Stimulated activated CD4-positive, alpha-beta T cell treated with anti-CD3 and anti-CD28 coated beads, Interleukin-15, amount 100 ng/mL, for 1 hour (primary cell): ENCODE data around the gene CCDC170.
"Not testable (repeated sequence)": the region's sequence is repeated elsewhere in the genome, so short reads cannot be mapped to it uniquely, and the experiment has no call there.

Experiments
- DNase-seq, 2 donors: peaks; one replicate each; pipeline ENCODE4 v3.0.0-alpha.2; 2020; ENCODE audit warnings: low read depth in 1 of 2, low spot score in 1 of 2

Gene CCDC170

DNA sequence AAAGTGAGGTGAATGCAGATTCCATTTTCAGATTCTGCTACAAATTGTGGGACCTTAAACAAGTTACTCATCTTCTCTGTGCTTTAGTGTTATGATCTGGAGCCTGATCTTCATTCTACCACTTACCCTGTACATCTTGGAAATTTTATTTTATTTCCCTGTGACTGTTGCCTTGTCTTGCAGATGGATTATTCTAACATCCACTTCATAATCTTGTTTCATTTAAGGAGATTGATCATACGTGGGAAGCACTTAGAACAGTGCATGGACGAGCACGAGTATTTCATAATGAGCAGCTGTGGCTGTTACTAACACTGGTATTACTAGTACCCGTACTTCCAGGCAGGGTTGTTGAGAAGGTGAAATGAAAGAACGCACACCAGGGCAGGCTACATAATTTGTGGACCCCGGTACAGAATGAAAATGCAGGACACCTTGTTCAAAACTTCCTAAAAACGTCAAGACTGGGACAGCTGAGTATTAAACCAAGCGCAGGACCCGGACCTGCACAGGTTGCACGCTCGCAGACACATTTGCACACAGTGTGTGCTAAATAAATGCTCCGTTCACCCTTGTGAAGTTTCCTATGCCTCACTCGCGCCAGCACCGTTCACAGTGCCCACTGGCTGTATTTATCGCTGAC is 535 bp upstream of the CCDC170 start:
- DNase-seq = no peak

DNA sequence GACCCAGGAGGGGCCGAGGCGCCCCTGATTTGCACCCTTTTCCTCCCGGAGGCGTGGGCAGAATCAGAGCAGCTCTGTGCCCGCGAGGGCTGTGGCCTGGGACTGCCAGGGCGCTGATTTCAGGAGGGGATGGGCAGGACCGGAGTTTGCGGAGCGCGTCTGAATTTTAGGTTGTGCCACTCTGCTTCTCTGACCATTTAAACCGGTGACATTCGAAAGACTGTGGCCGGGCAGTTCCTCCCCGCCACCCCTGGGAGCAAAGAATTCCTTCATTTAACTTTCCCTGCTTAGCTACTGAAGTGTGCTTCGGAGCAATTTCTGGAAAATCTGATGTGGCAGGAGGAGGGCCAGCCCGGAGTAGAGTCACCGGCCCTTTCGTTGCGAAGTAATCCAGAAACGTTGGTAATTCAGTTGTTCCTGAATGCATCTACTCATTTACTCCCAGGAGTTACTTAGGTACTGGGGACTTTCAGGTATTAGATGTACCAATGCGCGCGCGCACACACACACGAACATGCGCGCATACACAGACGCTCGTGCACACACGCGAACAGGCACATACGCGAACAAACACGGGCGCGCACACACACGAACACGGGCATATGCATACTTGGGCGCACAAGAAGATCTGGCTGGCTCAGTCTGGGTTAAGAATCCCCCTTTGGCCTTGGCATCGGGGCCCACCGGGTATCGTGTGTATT is 568 bp downstream of the CCDC170 start:
- DNase-seq = no peak

DNA sequence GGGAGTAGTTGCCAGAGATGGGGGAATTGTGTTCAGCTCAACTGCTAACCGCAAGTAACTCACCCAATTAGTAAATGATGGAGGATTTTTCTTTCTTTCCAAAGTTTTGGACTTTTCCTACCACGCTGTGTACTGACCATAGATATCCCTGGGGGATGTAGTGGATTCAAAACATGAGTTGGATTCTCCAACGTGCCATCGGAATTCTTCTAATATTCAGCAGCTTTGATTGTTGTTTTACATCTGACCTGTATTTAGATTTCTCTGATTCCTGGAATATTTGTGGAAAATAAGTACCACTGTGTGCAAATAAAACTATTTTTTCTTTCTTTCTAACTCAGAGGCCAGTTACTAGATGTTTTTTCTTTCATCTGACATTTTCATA is 1.1 kb downstream of the CCDC170 start:
- no peak for DNase-seq

DNA sequence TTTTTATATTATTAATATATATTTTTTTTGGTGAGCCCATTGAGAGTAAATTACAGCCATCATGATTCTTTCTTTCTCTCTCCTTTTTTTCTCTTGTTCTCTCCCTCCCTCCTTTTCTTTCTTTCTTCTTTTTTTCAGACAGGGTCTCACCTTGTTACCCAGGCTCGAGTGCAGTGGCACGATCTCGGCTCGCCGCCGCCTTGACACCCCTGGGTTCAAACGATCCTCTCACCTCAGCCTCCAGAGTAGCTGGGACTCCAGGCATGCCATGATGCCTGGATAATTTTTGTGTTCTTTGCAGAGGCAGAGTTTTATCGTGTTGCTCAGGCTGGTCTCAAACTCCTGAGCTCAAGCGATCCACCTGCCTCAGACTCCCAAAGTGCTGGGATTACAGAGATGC is 1.6 kb downstream of the CCDC170 start:
- DNase-seq = no peak

DNA sequence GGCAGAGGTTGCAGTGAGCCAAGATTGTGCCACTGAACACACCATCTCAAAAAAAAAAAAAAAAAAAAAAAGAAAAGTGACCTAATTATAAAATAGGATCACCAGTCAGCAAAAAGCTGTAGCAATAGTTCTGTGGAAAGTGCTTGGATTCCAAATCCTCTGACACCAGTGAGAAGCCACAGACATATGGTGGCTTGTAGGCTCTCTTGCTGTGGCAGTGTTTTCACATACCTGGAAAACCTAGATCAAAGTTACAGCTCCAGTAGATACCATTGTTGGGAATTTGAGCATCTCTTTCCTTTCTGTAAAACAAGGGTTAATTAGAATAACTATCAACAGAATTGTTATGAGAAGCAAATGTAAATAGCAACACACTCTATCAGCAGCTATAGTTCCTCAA is 4.1 kb downstream of the CCDC170 start:
- no peak for DNase-seq

DNA sequence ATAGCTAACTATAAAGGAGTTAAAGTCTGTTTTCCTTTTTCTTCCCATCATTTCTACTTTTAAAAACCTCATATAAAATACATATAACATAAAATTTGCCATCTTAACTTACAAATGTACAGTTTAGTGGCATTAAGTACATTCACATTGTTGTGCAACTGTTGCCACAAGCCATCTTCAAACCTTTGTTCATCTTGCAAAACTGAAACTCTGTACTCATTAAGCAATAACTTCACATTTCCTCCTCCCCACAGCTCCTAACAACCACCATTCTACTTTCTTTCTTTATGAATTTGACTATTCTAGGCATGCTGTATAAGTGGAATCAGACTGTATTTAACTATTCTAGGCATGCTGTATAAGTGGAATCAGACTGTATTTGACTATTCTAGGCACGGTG is 4.5 kb downstream of the CCDC170 start:
- DNase-seq = no peak

DNA sequence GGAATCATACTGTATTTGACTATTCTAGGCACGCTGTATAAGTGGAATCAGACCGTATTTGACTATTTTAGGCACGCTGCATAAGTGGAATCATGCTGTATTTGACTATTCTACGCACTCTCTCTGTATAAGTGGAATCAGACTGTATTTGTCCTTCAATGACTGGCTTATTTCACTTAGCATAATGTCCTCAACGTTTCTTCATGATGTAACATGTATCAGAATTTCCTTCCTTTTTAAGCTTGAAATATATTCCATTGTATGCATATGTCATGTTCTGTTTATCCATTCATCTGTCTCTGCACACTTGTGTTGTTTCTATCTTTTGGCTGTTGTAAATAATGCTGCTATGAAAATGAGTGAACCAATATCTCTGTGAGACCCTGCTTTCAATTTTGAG is 5.7 kb downstream of the CCDC170 start:
- no peak for DNase-seq

DNA sequence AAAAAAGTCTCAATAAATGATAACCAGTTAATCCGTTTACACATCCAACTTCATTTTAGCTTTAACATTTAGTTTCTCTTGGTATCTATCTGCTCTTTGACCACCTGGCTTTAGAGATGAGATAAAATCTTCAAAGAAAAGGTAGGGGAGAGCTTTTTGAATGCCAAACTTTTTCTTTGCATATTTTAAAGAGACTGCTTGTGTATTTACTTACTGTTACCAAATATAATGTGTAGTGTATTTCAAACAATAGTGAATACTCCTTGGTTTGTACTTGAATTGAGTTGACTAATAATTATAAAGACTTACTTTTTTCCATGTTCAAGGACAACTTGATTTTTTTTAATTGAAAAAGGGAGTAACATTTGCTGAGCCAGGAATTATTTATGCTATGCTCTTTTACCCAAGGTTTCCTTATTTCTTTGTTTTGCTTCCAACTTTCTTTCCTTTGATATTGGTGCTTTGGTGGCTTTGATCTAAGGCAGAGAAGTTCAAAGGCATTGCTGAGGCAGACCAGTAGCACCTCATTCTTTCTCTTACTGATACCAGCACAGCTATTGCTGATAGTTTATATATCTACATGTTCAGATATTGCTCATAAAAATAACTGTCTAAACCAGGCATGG is 7.8 kb downstream of the CCDC170 start:
- no peak for DNase-seq

DNA sequence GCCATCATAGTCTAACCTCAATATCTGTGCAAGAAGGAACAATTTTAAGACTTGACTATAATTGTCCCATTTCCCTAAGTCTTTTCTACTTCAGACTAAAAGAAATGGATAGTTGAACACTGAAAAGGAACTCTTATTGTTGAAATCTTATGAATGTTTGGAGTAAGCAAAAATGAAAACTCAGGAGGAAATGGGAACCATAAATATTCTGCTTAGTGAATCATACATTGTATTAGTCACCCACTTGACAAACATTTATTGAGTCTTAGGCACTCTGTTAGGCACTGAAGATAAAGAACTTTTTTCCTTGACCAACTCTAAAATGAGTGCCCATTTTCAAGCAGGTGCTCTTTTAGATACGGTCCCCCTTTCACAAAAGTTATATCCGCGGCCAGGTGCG is 8.7 kb downstream of the CCDC170 start:
- no peak for DNase-seq

DNA sequence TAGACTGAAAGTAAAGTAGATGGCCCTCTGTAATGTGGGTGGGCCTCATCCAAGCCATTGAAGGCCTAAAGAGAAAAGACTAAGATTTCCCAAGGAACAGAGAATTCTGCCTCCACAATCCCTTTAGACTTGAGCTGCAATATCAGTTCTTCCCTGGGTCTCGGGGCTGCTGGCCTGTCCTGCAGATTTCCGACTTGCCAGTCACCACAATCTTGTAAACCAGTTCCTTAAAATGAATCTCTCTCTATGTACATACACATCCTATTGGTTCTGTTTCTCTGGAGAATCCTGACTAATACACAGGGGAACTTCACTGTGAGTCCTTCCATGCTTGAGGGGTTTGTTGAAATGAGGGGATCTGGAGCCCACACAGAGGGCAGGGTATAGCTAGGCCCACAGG is 12.9 kb downstream of the CCDC170 start:
- DNase-seq = no peak

DNA sequence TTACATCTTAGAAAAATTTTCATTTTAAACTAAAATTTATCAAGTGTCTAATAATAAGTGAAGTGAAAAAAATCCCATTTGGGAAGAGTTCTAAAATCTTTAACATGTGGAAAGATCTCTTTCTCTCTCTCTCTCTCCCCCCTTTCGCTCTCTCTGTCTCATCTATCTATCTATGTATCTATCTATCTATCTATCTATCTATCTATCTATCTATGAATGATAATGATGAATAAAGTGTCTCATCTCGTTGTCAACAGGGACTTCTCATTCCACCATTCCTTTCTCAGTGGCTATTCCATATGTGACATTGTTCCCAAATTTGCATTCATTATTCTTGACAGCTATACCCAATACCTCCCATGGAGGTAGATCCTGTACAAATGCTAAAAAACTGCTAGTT is 15.2 kb downstream of the CCDC170 start:
- no peak for DNase-seq

DNA sequence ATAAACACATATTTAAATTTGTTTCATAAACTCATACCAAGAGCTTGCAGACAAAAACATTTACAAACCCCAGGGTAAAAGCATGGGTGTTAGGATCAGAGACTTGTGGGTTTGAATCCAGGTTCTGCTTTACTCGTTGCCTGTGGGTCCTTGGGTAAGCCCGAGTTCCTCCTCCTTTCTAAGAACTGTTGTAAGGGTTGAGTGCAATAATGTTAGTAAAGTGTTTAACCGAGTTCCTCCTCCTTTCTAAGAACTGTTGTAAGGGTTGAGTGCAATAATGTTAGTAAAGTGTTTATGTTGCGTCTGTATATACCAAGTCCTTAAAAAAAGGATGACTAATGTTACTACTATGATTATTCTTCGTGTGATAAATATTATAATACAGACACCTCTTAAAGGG is 18.7 kb downstream of the CCDC170 start:
- DNase-seq = no peak

DNA sequence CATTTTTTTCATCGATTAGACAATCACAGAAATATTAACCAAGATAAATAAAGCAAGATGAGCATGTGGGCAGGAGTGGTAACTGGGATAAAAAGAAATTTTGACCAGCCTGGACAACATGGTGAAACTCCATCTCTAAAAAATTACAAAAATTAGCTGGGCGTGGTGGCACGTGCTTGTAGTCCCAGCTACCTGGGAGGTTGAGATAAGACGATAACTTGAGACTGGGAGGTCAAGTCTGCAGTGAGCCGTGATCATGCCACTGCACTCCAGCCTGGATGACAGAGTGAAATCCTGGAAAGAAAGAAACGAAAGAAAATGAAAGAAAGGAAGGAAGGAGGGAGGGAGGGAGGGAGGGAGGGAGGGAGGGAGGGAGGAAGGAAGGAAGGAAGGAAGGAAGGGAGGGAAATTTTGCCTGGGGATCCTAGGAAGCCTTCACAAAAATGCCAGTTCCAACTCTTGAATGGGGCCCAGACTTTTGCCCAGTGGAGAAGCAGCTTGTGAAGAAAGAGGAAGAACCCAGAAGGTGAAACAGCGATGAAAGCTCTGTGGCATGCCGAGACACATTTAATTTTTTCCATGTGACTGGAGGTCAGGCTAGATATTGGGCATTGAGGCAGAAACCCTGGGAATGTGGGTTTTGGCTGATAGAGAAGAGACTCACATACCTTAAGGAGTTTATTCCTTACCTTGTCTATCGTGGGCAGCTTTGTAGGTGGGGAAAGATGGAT is 20.3 kb downstream of the CCDC170 start:
- no peak for DNase-seq

DNA sequence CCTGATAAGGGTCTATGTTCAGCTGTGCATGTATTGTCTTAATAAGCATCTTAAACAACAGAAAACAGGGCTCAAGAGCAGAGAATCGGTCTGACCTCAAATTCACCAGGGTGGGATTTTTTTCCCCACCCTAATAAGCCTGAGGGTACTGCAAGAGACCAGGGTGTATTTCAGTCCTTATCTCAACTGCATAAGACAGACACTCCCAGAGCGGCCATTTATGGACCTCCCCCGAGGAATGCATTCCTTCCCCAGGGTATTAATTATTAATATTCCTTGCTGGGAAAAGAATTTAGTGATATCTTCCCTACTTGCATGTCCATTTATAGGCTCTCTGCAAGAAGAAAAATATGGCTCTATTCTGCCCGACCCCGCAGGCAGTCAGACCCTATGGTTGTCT is 25.2 kb downstream of the CCDC170 start:
- DNase-seq = not testable (repeated sequence)

DNA sequence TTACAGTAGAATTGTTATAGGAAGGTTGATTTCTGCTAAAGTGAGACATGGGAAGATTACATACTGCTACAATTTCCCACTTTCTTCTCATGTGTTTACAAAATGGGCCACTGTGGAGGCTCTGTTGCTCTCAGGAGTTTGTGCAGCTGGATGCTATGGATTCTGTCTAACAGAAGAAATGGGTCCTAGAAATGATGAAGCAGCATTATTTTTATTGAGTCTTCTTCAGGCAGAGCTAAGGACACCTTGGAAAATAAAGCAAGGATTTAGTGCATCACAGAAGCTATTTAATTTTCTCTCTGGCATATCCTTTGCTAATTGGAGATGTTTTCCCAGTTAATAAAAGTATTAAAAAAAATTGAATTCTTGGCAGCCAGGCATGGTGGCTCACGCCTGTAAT is 29.2 kb downstream of the CCDC170 start:
- no peak for DNase-seq

DNA sequence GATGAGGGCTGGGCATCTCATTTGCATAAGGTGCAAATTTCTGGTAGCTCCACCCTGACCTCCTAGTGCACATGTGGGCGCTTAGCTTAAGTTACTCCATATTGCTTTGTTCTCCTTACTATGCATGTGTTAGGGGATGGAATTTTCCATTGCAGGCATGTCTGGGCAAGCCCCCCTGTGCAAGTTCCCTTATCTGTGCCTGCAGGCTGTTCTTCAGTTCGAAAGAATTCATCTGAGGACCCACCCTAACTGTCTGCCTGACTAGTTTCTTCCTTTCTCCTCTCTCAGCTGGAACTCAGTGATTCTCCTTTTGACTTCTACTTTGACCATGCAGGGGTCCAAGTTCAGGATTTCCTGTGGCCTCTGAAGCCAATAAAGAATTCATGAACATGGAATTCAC is 30.2 kb downstream of the CCDC170 start:
- DNase-seq = no peak

DNA sequence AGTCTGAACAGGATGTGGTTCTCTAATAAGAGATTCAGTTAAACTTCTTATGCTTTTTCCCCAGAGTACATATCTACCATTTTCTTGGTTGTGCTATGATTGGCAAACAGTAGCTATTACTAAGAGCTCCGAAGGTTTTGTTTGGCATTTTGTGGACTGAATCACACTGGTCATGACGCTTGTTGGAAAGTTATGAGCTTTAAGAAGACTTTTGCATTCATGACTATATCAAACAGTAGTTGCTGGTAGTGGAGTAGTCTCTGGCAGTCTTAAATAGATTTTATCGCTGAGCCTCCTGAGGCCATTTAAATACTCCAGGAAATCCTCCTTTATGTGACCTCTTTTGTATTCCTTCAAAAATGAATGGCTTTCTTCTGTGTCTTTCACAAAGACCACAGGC is 40.8 kb downstream of the CCDC170 start:
- no peak for DNase-seq

DNA sequence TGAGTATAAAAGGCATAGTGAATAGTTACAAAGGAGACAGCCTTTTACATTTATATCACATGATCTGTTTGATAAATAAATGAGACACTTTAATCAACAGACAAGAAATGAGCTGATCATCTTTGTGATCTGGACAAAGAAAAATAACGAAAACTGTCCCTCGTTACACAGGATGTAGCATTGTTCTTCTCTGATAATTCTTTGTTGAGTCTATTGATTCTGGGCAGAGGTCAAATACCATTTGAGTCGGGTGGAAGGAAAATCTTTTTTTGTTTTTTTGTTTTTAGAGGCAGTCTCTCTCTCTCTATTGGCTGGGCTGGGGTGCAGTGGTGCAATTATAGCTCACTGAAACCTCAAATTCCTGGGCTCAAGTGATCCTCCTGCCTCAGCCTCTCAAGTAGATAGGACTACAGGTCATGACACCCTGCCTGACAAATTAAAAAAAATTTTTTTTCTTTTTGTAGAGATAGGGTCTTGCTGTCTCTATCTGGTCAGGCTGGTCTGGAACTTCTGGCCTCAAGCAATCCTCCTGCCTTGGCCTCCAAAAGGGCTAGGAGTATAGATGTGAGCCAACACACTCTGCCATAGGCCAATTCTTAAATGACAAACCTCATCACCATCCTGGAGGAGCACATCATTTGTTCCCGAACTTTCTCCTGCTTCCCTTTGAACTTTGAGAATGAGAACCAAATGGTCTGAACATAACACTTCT is 41.8 kb downstream of the CCDC170 start:
- no peak for DNase-seq

DNA sequence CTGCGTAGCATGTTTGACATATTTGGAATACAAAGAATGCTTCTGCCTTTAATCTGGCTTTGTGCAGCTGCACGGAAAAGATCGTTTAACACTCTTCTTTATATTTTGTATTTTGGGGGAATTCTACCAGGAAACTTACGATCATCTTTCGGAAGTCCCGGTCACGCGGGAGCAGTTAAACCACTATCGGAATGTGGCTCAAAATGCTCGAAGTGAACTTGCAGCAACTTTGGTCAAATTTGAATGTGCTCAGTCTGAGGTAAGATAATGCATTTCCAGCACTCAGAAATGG is 42.3 kb downstream of the CCDC170 start:
- DNase-seq = no peak

DNA sequence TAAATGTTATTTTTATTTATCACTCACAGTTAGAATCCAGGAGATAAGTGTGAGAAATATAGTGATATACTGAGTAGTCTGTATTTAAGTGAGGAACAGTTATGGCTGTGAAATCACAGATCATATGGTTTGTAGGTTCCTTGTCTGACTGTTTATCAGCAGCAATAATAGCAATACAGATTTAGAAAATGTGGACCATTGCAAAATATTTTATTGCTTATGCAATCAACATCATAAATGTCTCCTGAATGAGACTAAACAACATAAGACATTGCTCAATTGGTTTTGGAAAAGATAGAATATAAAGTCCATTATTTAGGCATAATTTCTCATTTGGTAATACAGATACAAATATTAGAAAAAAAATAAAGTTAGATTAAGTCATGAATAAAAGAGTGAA is 43.7 kb downstream of the CCDC170 start:
- no peak for DNase-seq

DNA sequence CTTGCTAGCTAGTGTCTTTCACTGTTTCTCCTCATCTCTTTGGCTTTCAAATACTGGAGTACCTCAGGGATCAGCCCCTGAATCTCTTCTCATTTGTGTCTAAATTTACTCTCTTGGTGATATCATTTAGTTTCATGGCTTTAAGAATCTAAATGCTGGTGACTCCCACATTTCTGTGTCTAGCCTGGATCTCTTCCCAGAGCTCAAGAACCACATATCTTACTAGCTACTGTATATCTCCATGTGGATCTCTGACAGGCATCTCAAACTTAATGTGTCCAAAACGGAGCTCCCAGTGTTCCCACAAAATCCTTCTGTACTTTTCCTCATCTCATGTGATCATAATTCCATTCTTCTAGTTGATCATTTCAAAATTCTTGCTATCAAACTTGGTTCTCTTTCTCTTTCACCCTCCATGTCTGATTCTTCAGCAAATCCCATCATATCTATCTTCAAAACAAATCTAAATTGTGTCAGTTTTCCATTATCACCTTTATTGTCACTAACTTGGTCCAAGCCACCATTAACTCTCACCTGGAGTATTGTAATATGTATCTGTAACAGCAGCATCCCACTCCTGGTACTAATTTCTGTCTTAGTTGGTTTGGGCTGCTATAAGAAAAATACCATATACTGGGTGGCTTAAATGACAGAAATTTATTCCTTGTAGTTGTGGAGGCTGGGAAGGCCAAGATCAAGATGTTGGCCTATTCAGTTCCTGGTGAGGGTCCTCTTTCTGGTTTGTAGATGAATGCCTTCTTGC is 45.9 kb downstream of the CCDC170 start:
- no peak for DNase-seq
